ENCODE data around the gene PLA2G4E. TPM values are rescaled to one million over a fixed set of nuclear protein-coding genes. Genes with fewer than 3 reads are reported as not detected.

The PLA2G4E gene
- total RNA-seq, 1 experiment from 2014 or later: not detected

DNA sequence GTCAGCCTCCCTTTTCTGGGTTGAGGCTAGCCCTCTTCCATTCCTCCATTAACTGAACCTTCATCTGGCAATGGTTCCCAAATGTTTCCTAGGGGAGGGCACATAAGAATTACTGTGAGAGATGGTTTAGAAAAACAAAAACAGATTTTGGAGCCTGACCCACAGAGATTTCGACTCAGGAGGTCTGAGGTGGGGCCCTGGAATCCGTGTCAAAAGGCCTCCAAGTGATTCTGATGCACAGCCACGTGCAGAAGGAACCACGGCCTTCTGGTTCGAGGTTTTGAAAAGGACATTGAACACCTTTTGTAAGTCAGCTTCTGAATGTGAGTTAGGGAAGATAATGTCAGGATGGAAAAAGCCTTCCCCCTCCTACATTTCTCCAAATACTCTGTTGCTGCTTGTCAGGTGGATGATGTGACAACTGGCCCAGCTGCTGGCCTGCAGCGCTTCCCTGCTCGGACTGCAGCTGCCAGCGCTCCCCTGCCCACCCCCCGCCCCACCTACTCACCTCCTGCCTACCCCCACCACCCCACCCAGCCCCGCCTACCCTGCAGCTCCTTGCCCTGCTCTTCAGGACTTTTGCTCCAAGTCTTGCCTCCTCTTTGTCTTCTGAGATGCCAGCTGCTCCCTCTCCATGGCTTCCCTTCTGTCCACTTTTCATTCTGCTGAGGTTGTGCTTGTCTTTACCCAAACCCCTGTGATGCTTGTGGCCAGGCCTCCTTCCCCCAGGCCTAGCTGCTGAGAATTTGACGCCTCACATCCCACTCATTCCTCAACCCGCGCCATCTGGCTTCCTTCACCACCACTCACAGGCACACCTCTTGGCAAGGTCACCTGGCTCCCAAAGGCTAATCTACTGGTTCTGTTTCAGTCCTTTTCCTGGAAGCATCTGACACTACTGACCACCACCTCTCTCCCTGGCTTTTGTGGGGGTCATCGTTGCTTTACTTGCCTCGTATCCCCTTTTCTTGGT is 55.1 kb downstream of the PLA2G4E start:
- Histone ChIP-seq H3K9me2 (replicated peaks; ENCODE audit: low read length) (no peaks in the 10 kb centered on the region), H3K36me3 (ENCODE audit: low read depth, low read length) (peaks cover 5% of the 10 kb centered on the region; the same call in 1 of the 2 replicates), H3K27me3 (ENCODE audit: low read length) (no peaks in the 10 kb centered on the region), H3K4me1 (ENCODE audit: insufficient read depth, low read length) (peaks cover 38% of the 10 kb centered on the region), H4K20me1 (ENCODE audit: low read length) (peaks cover 54% of the 10 kb centered on the region), H3K9me3 (ENCODE audit: low read length) (no peaks in the 10 kb centered on the region), H3K79me2 (ENCODE audit: low read length) (peaks cover 93% of the 10 kb centered on the region), H3K27ac (ENCODE audit: low read length) (no peak overlapping the region), H3K4me2 (ENCODE audit: low read length) (no peak overlapping the region), H3K4me3 (ENCODE audit: low read length) (no peak overlapping the region), H3F3A (ENCODE audit: low read length, unreplicated experiment) (no peaks in the 10 kb centered on the region), H2AFZ (ENCODE audit: low read length) (no peak overlapping the region), H3K9ac (ENCODE audit: low read length) (no peak overlapping the region)
- ChIA-PET CTCF (no interaction called here), POLR2A (ENCODE audit: unreplicated experiment) (no interaction called here)
- DNase-seq (peak; percentile 31), ATAC-seq (peak; percentile 12; the same call in 1 of the 2 replicates)
- no peak for TF ChIP-seq EZH2phosphoT487 (IDR thresholded peaks at IDR 0.05; ENCODE audit: borderline replicate concordance, low read length)
- no peak for TF ChIP-seq EZH2 (IDR thresholded peaks at IDR 0.05; ENCODE audit: low read length, unreplicated experiment)
- TF ChIP-seq CTCF (conservative IDR thresholded peaks at IDR 0.05; ENCODE audit: low read depth, low read length): no peak
- intact Hi-C loops (cut with micrococcal nuclease): no loop called here
- no TSS peak for BruUV-seq (replicated peaks)

- H3K79me2 ChIP-seq (ENCODE audit: low read length): peaks cover 92% of the 10 kb centered on the region
- no TSS peak for BruUV-seq (replicated peaks)
- DNase-seq (no peak), ATAC-seq (no peak; the same call in 1 of the 2 replicates)
- no peaks in the 10 kb centered on the region for H3K27me3 ChIP-seq (ENCODE audit: low read length)
- no peak overlapping the region for H2AFZ ChIP-seq (ENCODE audit: low read length)
- CTCF ChIA-PET: interaction anchor here (0.7 to 1.0 kb wide), 2 partner anchors 21 to 123 kb away, joined by 3 read pairs; no protein-coding TSS in a partner anchor
- H3K9ac ChIP-seq (ENCODE audit: low read length): no peak overlapping the region
- intact Hi-C loops (cut with micrococcal nuclease): loop anchor here (1.0 kb wide), 1 partner anchor 14 kb away; no protein-coding TSS in a partner anchor
- H3K36me3 ChIP-seq (ENCODE audit: low read depth, low read length): peaks cover 3% of the 10 kb centered on the region; the same call in 1 of the 2 replicates
- H3K9me2 ChIP-seq (replicated peaks; ENCODE audit: low read length): no peaks in the 10 kb centered on the region
- TF ChIP-seq CTCF (conservative IDR thresholded peaks at IDR 0.05; ENCODE audit: low read depth, low read length) (no peak), EZH2 (IDR thresholded peaks at IDR 0.05; ENCODE audit: low read length, unreplicated experiment) (no peak), EZH2phosphoT487 (IDR thresholded peaks at IDR 0.05; ENCODE audit: borderline replicate concordance, low read length) (no peak)
- no peaks in the 10 kb centered on the region for H3F3A ChIP-seq (ENCODE audit: low read length, unreplicated experiment)
- H3K4me3 ChIP-seq (ENCODE audit: low read length): 0 out of 2 replicates have a peak overlapping the region, but pooled peaks have one; percentile 1
- peaks cover 37% of the 10 kb centered on the region for H4K20me1 ChIP-seq (ENCODE audit: low read length)
- H3K27ac ChIP-seq (ENCODE audit: low read length): peak overlapping the region; percentile 57
- POLR2A ChIA-PET (ENCODE audit: unreplicated experiment): interaction anchor here (1.0 kb wide), 1 partner anchor 27 kb away, joined by 4 read pairs; no protein-coding TSS in a partner anchor
- peak overlapping the region; percentile 60 for H3K4me2 ChIP-seq (ENCODE audit: low read length)
- peaks cover 31% of the 10 kb centered on the region for H3K4me1 ChIP-seq (ENCODE audit: insufficient read depth, low read length)
- H3K9me3 ChIP-seq (ENCODE audit: low read length): no peaks in the 10 kb centered on the region
Measured at GRCh38 chr15:41961595-41962202, 59.1 kb downstream of the PLA2G4E start.
